Measurements from ENCODE around the gene ZC3H18.

- TF ChIP-seq ATF1 (CRISPR knock-in tag; IDR thresholded peaks at IDR 0.05) (no peak), CTCF (IDR thresholded peaks at IDR 0.05) (no peak), AFF4 (CRISPR knock-in tag; IDR thresholded peaks at IDR 0.05; ENCODE audit: borderline replicate concordance) (no peak), PREB (CRISPR knock-in tag; IDR thresholded peaks at IDR 0.05; ENCODE audit: borderline replicate concordance) (no peak)
Measured at GRCh38 chr16:88527937-88528743, 42.1 kb upstream of the ZC3H18 start.

All from WTC11 (cell line).